SK-N-SH (cell line): ENCODE measurements around the gene LDLR.

Experiments
- MAX ChIP-seq: IDR thresholded peaks from 2 replicates; pipeline ENCODE4 v1.4.0; 2012; ENCODE audit warnings: low read depth
- POLR2AphosphoS5 ChIP-seq: IDR thresholded peaks from 2 replicates; pipeline ENCODE4 v1.6.1; 2012; ENCODE audit warnings: low read depth, low read length
- TCF12 ChIP-seq: IDR thresholded peaks from 2 replicates; pipeline ENCODE4 v1.4.0; 2012

- peak; percentile 64 for TF ChIP-seq MAX
- TF ChIP-seq TCF12 = peak; percentile 79
- TF ChIP-seq POLR2AphosphoS5 = no peak
These were observed 79.3 kb downstream of the LDLR start for GRCh38 chr19:11168568-11168967.
